Hematopoietic multipotent progenitor cell treated with erythropoietin and hydrocortisone succinate and interleukin-3 and kit ligand, for 8 days (in vitro differentiated cells): ENCODE data around the gene BAIAP2L1.

Experiments used
- DNase-seq: peaks from one replicate; pipeline ENCODE4 v3.0.0-alpha.2; 2015

The BAIAP2L1 gene

GRCh38 chr7:98357751-98358161, 43.1 kb downstream of the BAIAP2L1 start:
- DNase-seq: no peak

- no peak for DNase-seq
Observed at GRCh38 chr7:98355250-98355538, 45.7 kb downstream of the BAIAP2L1 start.

GRCh38 chr7:98354511-98355249, 46.2 kb downstream of the BAIAP2L1 start:
- DNase-seq: no peak

GRCh38 chr7:98354052-98354451, 46.8 kb downstream of the BAIAP2L1 start:
- no peak for DNase-seq

- DNase-seq: no peak
Observed at GRCh38 chr7:98352621-98353020, 48.3 kb downstream of the BAIAP2L1 start.

GRCh38 chr7:98351136-98351535, 49.8 kb downstream of the BAIAP2L1 start:
- DNase-seq: no peak

- no peak for DNase-seq
Observed at GRCh38 chr7:98348726-98349474, 52.0 kb downstream of the BAIAP2L1 start.

- DNase-seq: no peak
Observed at GRCh38 chr7:98346515-98347069, 54.3 kb downstream of the BAIAP2L1 start.

GRCh38 chr7:98341106-98341505, 59.8 kb downstream of the BAIAP2L1 start:
- no peak for DNase-seq

- DNase-seq: no peak
Observed at GRCh38 chr7:98339043-98339442, 61.8 kb downstream of the BAIAP2L1 start.

- DNase-seq: no peak
Observed at GRCh38 chr7:98338441-98338840, 62.4 kb downstream of the BAIAP2L1 start.

- no peak for DNase-seq
Observed at GRCh38 chr7:98335411-98335977, 65.4 kb downstream of the BAIAP2L1 start.

- DNase-seq: no peak
Observed at GRCh38 chr7:98334081-98334480, 66.8 kb downstream of the BAIAP2L1 start.

- DNase-seq: no peak
Observed at GRCh38 chr7:98330926-98331529, 69.9 kb downstream of the BAIAP2L1 start.

- no peak for DNase-seq
Observed at GRCh38 chr7:98329791-98330373, 71.0 kb downstream of the BAIAP2L1 start.

GRCh38 chr7:98329100-98329790, 71.6 kb downstream of the BAIAP2L1 start:
- no peak for DNase-seq

- DNase-seq: no peak
Observed at GRCh38 chr7:98324782-98325181, 76.1 kb downstream of the BAIAP2L1 start.

- no peak for DNase-seq
Observed at GRCh38 chr7:98323597-98324322, 77.1 kb downstream of the BAIAP2L1 start.

GRCh38 chr7:98322331-98323270, 78.3 kb downstream of the BAIAP2L1 start:
- DNase-seq: no peak

- no peak for DNase-seq
Observed at GRCh38 chr7:98321301-98321700, 79.6 kb downstream of the BAIAP2L1 start.

- no peak for DNase-seq
Observed at GRCh38 chr7:98319176-98319575, 81.7 kb downstream of the BAIAP2L1 start.
